HepG2 (cell line): ENCODE results near the gene CFAP206.

ENCODE experiments used
- NFYB ChIP-seq: sonication (generic); formaldehyde crosslinking; IDR thresholded peaks from 2 replicates; pipeline ENCODE4 v1.4.0; 2020; ENCODE audit warnings: missing genetic modification reagents
- NR2F6 ChIP-seq, 2 experiments: IDR thresholded peaks; 2 replicates each; pipeline ENCODE4 v1.6.1; 2016; ENCODE audit warnings: antibody characterized with exemption in 1 of 2, mild to moderate bottlenecking in 1 of 2
- POLR2A ChIP-seq, 2 experiments: IDR thresholded peaks; 2 replicates each; pipeline ENCODE4 v1.6.1; 2011; ENCODE audit warnings: low read depth in 2 of 2, low read length in 2 of 2, mild to moderate bottlenecking in 1 of 2, moderate library complexity in 1 of 2; ENCODE audit not compliant: insufficient read depth in 1 of 2
- RAD21 ChIP-seq: fragments of 450-650 bp; formaldehyde crosslinking; IDR thresholded peaks from 2 replicates; pipeline ENCODE4 v1.5.0; 2020; ENCODE audit warnings: mild to moderate bottlenecking
- TARDBP ChIP-seq: sonication (generic); formaldehyde crosslinking; IDR thresholded peaks from 2 replicates; pipeline ENCODE4 v1.8.0; 2022; ENCODE audit warnings: mild to moderate bottlenecking, missing genetic modification reagents
- THYN1 ChIP-seq: sonication (generic); formaldehyde crosslinking; IDR thresholded peaks from 2 replicates; pipeline ENCODE4 v1.8.1; 2023; ENCODE audit warnings: low read depth, mild to moderate bottlenecking, moderate library complexity, missing genetic modification reagents, borderline replicate concordance
- ZNF256 ChIP-seq: sonication (generic); formaldehyde crosslinking; conservative IDR thresholded peaks from 2 replicates; pipeline ENCODE4 v1.4.0; 2020; ENCODE audit warnings: missing genetic modification reagents

GRCh38 chr6:87391334-87391733, 16.4 kb upstream of the CFAP206 start:
- TF ChIP-seq POLR2A (IDR thresholded peaks at IDR 0.05; ENCODE audit: insufficient read depth in 1 of 2, low read depth in 2 of 2, low read length in 2 of 2): no peak
- TF ChIP-seq NFYB (CRISPR knock-in tag): no peak
- peak; percentile 58 for TF ChIP-seq RAD21 (CRISPR knock-in tag)
- TF ChIP-seq THYN1 (CRISPR knock-in tag): no peak
- TF ChIP-seq TARDBP (CRISPR knock-in tag): no peak
- no peak for TF ChIP-seq ZNF256 (CRISPR knock-in tag)
- TF ChIP-seq NR2F6 (IDR thresholded peaks at IDR 0.05): no peak
- no peak for TF ChIP-seq NR2F6 (CRISPR knock-in tag; IDR thresholded peaks at IDR 0.05)
